ACC112 (cell line): ENCODE results near the gene SLC7A10.

Experiments used
- H2AFZ ChIP-seq: fragments of 200-600 bp; sonication (generic); one replicate; pipeline ENCODE4 v1.6.0; 2017; ENCODE audit warnings: antibody characterized with exemption, low read length; ENCODE audit not compliant: unreplicated experiment
- H3K27ac ChIP-seq: fragments of 200-600 bp; sonication (generic); 2 replicates; pipeline ENCODE4 v1.5.1; 2014; ENCODE audit warnings: low read depth, mild to moderate bottlenecking, antibody characterized with exemption, low read length, moderate library complexity
- H3K27me3 ChIP-seq: fragments of 200-600 bp; sonication (generic); 2 replicates; pipeline ENCODE4 v1.6.1; 2014; ENCODE audit warnings: mild to moderate bottlenecking, antibody characterized with exemption, low read length, moderate library complexity, mixed read lengths; ENCODE audit not compliant: insufficient read depth
- H3K36me3 ChIP-seq: fragments of 200-600 bp; sonication (generic); 2 replicates; pipeline ENCODE4 v1.6.1; 2016; ENCODE audit warnings: mild to moderate bottlenecking, antibody characterized with exemption, low read length, moderate library complexity, mixed read lengths; ENCODE audit not compliant: insufficient read depth
- H3K4me1 ChIP-seq: fragments of 200-600 bp; sonication (generic); one replicate; pipeline ENCODE4 v1.6.1; 2016; ENCODE audit warnings: low read length, mixed read lengths; ENCODE audit not compliant: insufficient read depth, unreplicated experiment, control insufficient read depth
- H3K4me3 ChIP-seq: fragments of 200-600 bp; sonication (generic); 2 replicates; pipeline ENCODE4 v1.5.1; 2014; ENCODE audit warnings: mild to moderate bottlenecking, low read depth, low read length
- H3K79me2 ChIP-seq: fragments of 200-600 bp; sonication (generic); one replicate; pipeline ENCODE4 v1.6.0; 2016; ENCODE audit warnings: low read length; ENCODE audit not compliant: control insufficient read depth, unreplicated experiment, insufficient read depth

Gene SLC7A10

DNA sequence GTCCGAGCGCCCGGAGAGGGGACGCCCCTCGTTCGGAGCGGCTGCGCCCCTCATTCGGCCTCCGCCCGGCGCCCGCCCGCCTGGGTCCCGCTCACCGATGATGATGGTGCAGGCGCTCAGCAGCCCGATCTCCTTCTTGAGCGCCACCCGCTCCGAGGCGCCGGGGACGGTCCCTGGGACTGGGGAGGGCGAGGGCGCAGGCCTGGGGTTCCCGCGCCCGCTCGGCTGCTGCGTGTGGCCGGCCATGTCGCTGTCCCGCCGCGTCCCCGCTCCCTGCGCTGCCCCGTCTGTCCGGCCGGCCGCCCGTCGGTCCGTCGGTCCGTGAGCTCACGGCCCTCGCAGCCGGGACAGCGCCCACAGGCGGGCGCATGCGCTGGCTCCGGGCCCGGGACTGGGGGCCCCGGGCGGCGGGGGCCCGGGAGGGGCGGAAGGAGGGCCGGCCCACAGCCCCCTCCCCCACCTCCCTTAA, at the start of gene SLC7A10:
SLC7A10 (minus strand) TSS at position 393 of the 469 bp plus-strand sequence; CDS start at position 246, 147 bp downstream.
- Histone ChIP-seq H3K36me3 (no peaks in the 10 kb centered on the region), H2AFZ (no peak within 1 kb of the TSS), H3K27me3 (peaks cover 54% of the 10 kb centered on the region), H3K79me2 (no peaks in the 10 kb centered on the region), H3K27ac (no peak within 1 kb of the TSS), H3K4me3 (no peak within 1 kb of the TSS), H3K4me1 (no peaks in the 10 kb centered on the region)

DNA sequence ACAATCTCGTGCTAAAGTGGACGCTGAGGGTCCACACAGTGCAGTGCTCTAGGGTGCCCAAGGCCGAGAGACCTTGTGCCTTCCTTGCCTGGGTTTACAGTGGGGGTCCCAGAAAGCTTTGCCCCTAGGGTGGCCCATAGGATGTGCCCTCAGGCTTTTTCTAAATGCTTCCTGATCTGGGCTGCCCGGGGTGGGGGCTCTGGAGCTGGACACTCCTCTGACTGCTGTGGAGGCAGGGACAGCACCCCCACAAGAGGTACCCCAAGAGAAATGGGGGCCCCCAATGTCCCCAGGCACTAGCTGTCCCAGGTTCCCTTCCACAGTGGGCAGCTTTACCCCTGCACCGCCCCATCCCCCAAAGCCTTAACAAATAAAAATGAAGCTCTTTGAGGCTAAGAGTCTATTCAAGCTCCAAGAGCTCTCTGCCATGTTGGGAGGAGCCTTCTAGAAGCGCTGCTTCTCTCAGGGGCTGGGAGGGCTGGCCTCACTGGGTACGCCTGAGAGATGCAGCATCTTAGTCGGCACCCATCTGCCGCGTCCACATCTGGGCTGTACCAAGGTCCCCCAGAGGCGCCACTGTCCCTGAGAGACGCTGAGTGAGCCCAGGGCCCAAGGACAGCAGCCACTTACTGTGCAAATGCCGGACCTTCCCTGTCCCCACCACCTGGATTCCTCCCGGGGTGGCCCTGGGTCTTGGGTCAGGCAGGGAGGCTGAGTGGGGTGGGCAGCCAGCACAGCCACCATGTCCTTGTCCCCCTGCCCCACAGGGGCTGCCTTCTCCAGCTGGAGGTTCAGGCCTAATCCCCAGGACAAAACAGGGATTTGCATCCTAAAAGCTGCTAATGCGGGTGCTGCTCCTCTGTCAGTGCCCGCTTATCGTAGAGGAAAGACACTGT, 49.3 kb upstream of the SLC7A10 start:
- H3K4me3 ChIP-seq, result no peak overlapping the region
- peaks cover 14% of the 10 kb centered on the region for H3K4me1 ChIP-seq
- H2AFZ ChIP-seq, result no peak overlapping the region
- no peaks in the 10 kb centered on the region for H3K27me3 ChIP-seq
- no peaks in the 10 kb centered on the region for H3K79me2 ChIP-seq
- H3K36me3 ChIP-seq, result no peaks in the 10 kb centered on the region
- H3K27ac ChIP-seq, result no peak overlapping the region

DNA sequence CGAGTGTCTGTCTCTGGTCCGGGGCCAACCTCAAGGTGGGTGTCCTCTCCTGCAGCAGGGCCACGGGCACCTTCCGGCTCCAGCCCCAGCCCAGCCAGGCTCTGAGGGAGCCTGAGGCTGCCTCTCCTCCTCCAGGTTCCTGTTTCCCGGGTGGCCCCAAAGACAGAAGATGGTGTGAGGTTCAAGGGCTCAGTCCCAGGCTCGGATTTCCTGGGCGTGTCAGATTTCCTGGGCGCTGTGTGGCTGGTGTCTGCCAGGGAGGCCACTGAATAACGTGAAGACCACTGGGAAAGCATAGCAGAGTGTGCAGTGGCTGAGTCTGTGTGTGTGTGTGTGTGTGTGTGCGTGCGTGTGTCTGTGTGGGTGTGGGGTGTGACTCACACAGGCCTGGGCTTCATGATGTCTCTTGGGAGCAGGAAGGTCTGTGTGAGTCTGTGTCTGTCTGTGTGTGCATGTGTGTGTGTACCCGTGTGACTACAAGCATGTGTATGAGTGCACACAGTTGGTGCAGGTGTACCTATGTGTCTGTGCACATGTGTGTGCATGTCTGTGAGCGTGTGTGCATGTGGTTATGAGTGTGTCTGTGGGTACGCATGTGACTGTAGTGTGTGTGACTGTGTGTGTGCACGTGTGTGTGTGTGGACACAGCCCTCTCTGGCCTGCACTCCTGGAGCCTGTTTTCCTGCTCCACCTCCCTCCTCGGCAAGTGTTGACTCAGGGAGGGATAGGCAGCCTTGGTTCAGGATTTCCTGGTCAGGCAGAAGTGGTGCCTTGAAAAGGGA, 48.4 kb upstream of the SLC7A10 start:
- H3K27ac ChIP-seq, result no peak overlapping the region
- H3K27me3 ChIP-seq, result no peaks in the 10 kb centered on the region
- H3K4me1 ChIP-seq, result peaks cover 14% of the 10 kb centered on the region
- H2AFZ ChIP-seq, result no peak overlapping the region
- no peaks in the 10 kb centered on the region for H3K79me2 ChIP-seq
- no peaks in the 10 kb centered on the region for H3K36me3 ChIP-seq
- no peak overlapping the region for H3K4me3 ChIP-seq

DNA sequence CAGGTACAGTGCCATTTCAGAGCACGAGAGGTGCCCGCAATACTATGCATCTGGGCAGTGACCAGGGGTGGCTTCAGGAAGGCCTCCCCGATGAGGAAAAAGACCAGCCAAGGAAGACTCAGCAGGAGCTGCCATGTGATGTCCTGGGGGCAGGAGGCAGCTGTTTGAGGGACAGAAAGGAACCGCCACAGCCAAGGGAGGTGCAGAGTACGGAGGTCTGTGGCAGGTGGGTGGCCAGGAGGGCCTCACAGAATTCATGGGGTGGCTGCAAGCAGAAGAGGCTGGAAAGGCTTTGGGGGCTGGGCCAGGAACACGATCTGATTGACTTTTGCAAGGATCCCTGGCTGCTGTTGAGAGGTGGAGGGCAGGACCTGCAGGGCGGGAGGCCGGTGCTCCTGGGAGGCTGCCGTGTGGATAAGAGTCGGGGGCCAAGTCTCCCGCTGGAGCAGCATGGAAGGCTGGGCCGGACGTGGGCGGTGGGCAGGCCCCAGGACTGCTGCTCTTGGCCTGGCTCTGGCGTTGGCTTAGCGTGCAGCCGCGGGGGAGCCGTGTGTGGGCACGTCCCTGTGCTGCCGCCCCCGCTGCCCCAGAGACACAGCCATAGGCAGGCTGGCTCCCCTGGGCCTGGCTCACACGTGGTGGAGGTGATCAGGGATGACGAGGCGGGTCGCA, 47.6 kb upstream of the SLC7A10 start:
- no peaks in the 10 kb centered on the region for H3K27me3 ChIP-seq

DNA sequence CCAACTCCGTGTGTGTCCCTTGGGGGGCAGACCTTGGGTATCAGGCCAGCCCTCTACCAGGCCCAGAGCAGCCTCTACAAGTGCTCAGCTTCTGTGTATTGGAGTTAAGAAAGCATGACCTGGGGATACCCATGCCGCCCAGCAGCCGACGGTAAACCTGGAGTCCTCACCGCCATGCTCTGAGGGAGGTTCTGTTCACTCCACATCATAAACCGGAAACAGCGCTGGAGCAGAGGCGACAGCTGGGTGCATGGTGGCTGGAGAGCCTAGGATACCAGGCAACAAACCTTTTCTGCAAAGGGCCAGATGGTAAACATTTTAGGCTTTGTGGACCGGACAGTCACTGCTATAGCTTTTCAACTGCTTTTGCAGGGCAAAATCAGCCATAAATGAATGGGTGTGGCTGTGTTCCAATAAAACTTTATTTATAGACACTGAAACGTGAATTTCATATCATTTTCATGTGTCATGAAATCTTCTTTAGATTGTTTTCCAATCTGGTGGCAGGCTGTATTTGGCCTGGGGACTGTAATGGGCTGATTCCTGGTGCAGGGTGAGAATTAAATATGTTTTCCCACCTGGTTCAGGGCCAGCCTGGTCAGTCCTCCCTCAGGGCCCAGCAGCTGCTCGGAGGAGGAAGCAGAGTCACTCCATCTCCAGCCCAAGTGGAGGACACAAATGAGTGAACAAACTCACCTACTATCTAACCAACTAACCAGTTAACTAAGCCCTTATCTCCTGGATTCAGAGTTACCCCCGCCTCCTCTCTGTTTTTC, 45.8 kb upstream of the SLC7A10 start:
- no peak overlapping the region for H3K4me3 ChIP-seq
- no peaks in the 10 kb centered on the region for H3K79me2 ChIP-seq
- no peak overlapping the region for H2AFZ ChIP-seq
- peaks cover 14% of the 10 kb centered on the region for H3K4me1 ChIP-seq
- H3K27ac ChIP-seq, result no peak overlapping the region
- H3K36me3 ChIP-seq, result no peaks in the 10 kb centered on the region
- no peaks in the 10 kb centered on the region for H3K27me3 ChIP-seq

More for the DNA sequence above, 47.6 kb upstream of the SLC7A10 start:
- Histone ChIP-seq H3K27ac (no peak overlapping the region), H3K79me2 (no peaks in the 10 kb centered on the region), H3K36me3 (no peaks in the 10 kb centered on the region), H3K4me3 (no peak overlapping the region), H3K4me1 (peaks cover 14% of the 10 kb centered on the region), H2AFZ (no peak overlapping the region)

DNA sequence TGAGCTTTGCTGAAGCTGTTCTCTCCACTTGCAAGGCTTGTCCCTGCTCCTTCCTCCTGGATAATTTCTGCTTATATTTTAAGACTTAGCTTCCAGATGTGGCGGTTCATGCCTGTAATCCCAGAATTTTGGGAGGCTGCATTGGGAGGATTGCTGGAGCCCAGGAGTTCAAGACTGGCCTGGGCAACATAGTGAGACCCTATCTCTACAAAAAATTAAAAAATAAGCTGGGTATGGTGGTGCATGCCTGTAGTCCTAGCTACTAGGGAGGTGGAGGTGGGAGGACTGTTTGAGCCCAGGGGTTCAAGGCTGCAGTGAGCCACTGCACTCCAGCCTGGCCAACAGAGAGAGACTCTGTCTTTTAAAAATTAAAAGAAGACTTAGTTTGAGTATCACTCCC, 45.1 kb upstream of the SLC7A10 start:
- Histone ChIP-seq H3K4me1 (peaks cover 14% of the 10 kb centered on the region), H3K79me2 (no peaks in the 10 kb centered on the region), H3K27me3 (no peaks in the 10 kb centered on the region), H3K36me3 (no peaks in the 10 kb centered on the region), H3K4me3 (no peak overlapping the region), H3K27ac (no peak overlapping the region), H2AFZ (no peak overlapping the region)

DNA sequence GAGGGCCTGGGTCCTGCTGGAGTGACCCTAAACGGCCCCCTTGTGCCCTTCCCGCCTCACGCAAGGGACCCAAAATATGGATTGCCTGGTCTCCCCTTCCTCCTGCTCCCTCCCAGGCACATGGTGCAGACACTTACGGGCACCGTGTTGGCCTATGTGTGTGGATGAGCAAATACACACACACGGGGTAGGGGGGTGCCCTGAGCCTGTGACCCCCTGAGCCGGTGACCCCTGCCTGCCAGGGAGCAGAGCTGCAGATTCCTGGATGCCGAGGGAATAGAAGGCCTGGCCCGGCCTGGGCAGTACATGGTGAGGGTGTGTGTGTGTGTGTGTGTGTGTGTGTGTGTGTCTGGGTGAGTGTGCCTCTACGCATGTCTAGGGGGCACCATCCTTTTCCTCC, 43.4 kb upstream of the SLC7A10 start:
- Histone ChIP-seq H2AFZ (no peak overlapping the region), H3K79me2 (no peaks in the 10 kb centered on the region), H3K4me3 (no peak overlapping the region), H3K36me3 (no peaks in the 10 kb centered on the region), H3K27ac (no peak overlapping the region), H3K27me3 (no peaks in the 10 kb centered on the region), H3K4me1 (peaks cover 6% of the 10 kb centered on the region)

DNA sequence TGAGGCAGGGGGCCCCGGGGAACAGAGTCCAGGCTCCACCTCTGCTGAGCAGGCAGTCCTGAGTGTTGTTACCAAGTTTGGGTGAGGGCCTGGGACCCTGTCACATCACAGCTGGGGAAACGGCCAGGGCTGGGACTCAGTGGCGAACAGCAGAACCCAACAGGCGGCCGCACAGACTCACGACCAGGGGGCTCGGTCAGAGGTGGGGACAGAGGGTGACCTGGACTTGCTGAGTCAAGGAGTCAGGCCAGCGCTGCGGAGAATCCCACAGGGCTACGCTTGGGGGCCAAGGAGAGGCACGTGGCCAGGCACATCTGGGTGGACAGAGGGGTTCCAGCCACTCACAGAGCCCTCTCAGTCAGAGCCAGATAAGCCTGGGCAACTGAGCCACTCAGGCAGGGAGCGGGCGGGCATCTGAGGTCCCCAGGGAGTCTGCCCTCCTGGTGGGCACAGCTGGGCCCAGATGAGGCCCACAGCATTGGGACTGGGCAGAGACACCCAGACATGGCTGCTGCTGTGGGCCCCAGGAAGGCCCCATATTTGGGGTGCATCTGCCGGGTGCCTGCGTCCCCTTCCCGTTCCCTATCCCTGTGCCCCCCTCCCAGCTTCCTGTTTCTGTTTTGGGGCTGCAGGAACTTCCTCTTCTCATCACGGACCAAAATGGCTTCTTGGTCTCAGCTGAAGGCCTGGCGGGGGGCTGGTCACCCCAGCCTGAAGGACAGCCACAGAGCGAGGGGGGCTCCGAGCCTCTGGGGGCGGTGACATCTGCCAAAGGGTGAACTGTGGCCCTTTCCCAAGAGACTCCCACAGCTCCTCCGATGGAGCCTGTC, 42.7 kb upstream of the SLC7A10 start:
- no peaks in the 10 kb centered on the region for H3K27me3 ChIP-seq

DNA sequence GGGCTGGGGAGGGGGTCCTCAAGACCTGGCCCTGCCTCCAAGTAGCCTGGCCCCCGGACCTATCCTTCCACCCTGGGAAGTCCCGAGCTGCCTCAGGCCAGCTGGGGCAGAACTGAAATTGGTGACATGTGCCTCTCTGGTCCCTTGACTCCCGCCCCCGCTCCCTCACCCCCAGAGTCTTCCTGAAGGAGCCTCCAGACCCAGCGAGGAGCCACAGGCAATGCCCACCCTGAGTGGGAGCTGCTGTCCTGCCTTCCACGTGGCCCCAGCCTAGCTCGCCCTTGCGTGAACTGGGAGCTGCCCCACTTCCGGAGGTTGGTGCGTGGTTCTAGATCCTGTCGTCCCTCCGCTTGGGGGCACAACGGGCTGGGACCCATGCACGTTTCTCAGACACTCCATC, 42.1 kb upstream of the SLC7A10 start:
- Histone ChIP-seq H3K36me3 (no peaks in the 10 kb centered on the region), H2AFZ (no peak overlapping the region), H3K79me2 (no peaks in the 10 kb centered on the region), H3K27ac (no peak overlapping the region), H3K27me3 (no peaks in the 10 kb centered on the region), H3K4me3 (no peak overlapping the region), H3K4me1 (no peaks in the 10 kb centered on the region)

More for the DNA sequence above, 42.7 kb upstream of the SLC7A10 start:
- Histone ChIP-seq H2AFZ (no peak overlapping the region), H3K4me3 (no peak overlapping the region), H3K4me1 (no peaks in the 10 kb centered on the region), H3K79me2 (no peaks in the 10 kb centered on the region), H3K36me3 (no peaks in the 10 kb centered on the region), H3K27ac (no peak overlapping the region)
